HL-60 (cell line): ENCODE data around the gene PGM2.

ENCODE experiments used
- GABPA ChIP-seq: IDR thresholded peaks from 2 replicates; pipeline ENCODE4 v1.6.1; 2012; ENCODE audit warnings: low read depth
- POLR2AphosphoS5 ChIP-seq: IDR thresholded peaks from 2 replicates; pipeline ENCODE4 v1.6.1; 2012; ENCODE audit warnings: low read depth
- TF ChIP-seq, protein P1 (sequence below): IDR thresholded peaks from one replicate; pipeline ENCODE4 v1.5.1; 2011; ENCODE audit warnings: low read length, control low read depth, inconsistent platforms; ENCODE audit not compliant: insufficient read depth
- TF ChIP-seq, protein P2 (sequence below): IDR thresholded peaks from 2 replicates; pipeline ENCODE4 v1.6.1; 2012; ENCODE audit warnings: low read depth; ENCODE audit not compliant: insufficient replicate concordance

DNA sequence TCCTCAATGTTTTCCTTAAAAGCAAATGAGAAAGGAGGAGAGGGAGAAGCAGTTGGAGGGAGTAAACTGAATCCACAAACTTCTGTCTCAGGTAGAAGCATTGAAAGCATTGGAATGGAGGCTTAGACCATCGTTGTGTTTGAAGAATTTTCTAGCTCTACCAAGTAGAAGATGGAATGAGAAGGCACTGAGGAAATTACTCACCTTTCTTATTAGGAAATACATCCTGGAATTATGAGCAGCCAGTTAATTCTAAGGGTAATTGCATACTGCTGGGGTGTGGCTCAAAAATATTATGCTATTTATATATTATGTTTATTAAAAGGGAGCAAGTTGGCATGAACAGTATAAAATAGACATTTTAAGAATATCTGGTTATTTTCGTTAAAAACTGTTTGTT, 12.9 kb downstream of the PGM2 start:
- TF ChIP-seq, protein P1, sequence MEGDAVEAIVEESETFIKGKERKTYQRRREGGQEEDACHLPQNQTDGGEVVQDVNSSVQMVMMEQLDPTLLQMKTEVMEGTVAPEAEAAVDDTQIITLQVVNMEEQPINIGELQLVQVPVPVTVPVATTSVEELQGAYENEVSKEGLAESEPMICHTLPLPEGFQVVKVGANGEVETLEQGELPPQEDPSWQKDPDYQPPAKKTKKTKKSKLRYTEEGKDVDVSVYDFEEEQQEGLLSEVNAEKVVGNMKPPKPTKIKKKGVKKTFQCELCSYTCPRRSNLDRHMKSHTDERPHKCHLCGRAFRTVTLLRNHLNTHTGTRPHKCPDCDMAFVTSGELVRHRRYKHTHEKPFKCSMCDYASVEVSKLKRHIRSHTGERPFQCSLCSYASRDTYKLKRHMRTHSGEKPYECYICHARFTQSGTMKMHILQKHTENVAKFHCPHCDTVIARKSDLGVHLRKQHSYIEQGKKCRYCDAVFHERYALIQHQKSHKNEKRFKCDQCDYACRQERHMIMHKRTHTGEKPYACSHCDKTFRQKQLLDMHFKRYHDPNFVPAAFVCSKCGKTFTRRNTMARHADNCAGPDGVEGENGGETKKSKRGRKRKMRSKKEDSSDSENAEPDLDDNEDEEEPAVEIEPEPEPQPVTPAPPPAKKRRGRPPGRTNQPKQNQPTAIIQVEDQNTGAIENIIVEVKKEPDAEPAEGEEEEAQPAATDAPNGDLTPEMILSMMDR, result no peak
- no peak for TF ChIP-seq POLR2AphosphoS5
- TF ChIP-seq, protein P2, sequence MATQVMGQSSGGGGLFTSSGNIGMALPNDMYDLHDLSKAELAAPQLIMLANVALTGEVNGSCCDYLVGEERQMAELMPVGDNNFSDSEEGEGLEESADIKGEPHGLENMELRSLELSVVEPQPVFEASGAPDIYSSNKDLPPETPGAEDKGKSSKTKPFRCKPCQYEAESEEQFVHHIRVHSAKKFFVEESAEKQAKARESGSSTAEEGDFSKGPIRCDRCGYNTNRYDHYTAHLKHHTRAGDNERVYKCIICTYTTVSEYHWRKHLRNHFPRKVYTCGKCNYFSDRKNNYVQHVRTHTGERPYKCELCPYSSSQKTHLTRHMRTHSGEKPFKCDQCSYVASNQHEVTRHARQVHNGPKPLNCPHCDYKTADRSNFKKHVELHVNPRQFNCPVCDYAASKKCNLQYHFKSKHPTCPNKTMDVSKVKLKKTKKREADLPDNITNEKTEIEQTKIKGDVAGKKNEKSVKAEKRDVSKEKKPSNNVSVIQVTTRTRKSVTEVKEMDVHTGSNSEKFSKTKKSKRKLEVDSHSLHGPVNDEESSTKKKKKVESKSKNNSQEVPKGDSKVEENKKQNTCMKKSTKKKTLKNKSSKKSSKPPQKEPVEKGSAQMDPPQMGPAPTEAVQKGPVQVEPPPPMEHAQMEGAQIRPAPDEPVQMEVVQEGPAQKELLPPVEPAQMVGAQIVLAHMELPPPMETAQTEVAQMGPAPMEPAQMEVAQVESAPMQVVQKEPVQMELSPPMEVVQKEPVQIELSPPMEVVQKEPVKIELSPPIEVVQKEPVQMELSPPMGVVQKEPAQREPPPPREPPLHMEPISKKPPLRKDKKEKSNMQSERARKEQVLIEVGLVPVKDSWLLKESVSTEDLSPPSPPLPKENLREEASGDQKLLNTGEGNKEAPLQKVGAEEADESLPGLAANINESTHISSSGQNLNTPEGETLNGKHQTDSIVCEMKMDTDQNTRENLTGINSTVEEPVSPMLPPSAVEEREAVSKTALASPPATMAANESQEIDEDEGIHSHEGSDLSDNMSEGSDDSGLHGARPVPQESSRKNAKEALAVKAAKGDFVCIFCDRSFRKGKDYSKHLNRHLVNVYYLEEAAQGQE, result no peak
- no peak for TF ChIP-seq GABPA
